ENCODE data around the gene PTK6. TPM values are rescaled to one million over a fixed set of nuclear protein-coding genes. Genes with fewer than 3 reads are reported as not detected.
"Not testable (repeated sequence)": the region's sequence is repeated elsewhere in the genome, so short reads cannot be mapped to it uniquely, and the experiment has no call there.

Gene PTK6
- total and polyA plus RNA-seq, 2 donors (not counting 1 experiment from before 2014, with no cell fraction given) = 0.86 to 2.3 TPM

- ATAC-seq (ENCODE audit: low read depth); H3K27ac ChIP-seq (ENCODE audit: low read length in 2 of 2); H3K27ac Mint-ChIP-seq; H3K9me3 Mint-ChIP-seq (ENCODE audit: insufficient read depth); CTCF ChIA-PET; POLR2A ChIA-PET; DNase-seq; H3K4me2 ChIP-seq (replicated peaks; ENCODE audit: low read depth, low read length, poor library complexity, severe bottlenecking); intact Hi-C loops (cut with micrococcal nuclease); H2AFZ ChIP-seq (ENCODE audit: insufficient read depth, low read depth, low read length, poor library complexity, severe bottlenecking); H3K9ac ChIP-seq (ENCODE audit: low read length); H3K79me2 ChIP-seq (ENCODE audit: control insufficient read depth, insufficient read depth, low read length); H3K9me3 ChIP-seq (ENCODE audit: control extremely low read depth in 1 of 3, control insufficient read depth in 2 of 3, insufficient read depth in 1 of 3, low read length in 2 of 3); H3K4me3 ChIP-seq (ENCODE audit: control extremely low read depth in 1 of 5, extremely low read depth in 1 of 5, insufficient read depth in 1 of 5, low read depth in 2 of 5, low read length in 4 of 5); H3K4me3 Mint-ChIP-seq; H3K27me3 ChIP-seq (replicated peaks in 1 of 4; ENCODE audit: control extremely low read depth in 1 of 4, control insufficient read depth in 3 of 4, insufficient read depth in 4 of 4, low read length in 3 of 4); H3K27me3 Mint-ChIP-seq: not testable (repeated sequence)
- WGBS (ENCODE audit: insufficient coverage) = 97% methylated on average over 30 of the region's 31 CpGs
- H3K4me1 Mint-ChIP-seq = peaks cover 12% of the 10 kb centered on the region
- Histone ChIP-seq H4K20me1 (ENCODE audit: control insufficient read depth, insufficient read depth, low read length, poor library complexity, severe bottlenecking) (peaks cover 56% of the 10 kb centered on the region), H3K36me3 (replicated peaks in 1 of 2; ENCODE audit: control extremely low read depth in 1 of 2, control insufficient read depth in 1 of 2, extremely low read depth in 1 of 2, insufficient read depth in 2 of 2, low read length in 1 of 2) (peaks cover 0 to 47% of the 10 kb centered on the region in 2 experiments), H3K4me1 (ENCODE audit: control insufficient read depth in 2 of 2, insufficient read depth in 2 of 2, low read length in 2 of 2) (peaks cover 9 to 16% of the 10 kb centered on the region in 2 donors)
Measured at GRCh38 chr20:63559485-63560332, 22.5 kb upstream of the PTK6 start.

- 98% methylated on average over 12 of the region's 14 CpGs for WGBS (ENCODE audit: insufficient coverage)
- Histone ChIP-seq H3K4me2 (replicated peaks; ENCODE audit: low read depth, low read length, poor library complexity, severe bottlenecking) (no peak overlapping the region), H3K9me3 (ENCODE audit: control extremely low read depth in 1 of 3, control insufficient read depth in 2 of 3, insufficient read depth in 1 of 3, low read length in 2 of 3) (peaks cover 0 to 7% (median 0%) of the 10 kb centered on the region in 3 donors), H3K4me3 (ENCODE audit: control extremely low read depth in 1 of 5, extremely low read depth in 1 of 5, insufficient read depth in 1 of 5, low read depth in 2 of 5, low read length in 4 of 5) (no peak overlapping the region), H2AFZ (ENCODE audit: insufficient read depth, low read depth, low read length, poor library complexity, severe bottlenecking) (no peak overlapping the region), H3K4me1 (ENCODE audit: control insufficient read depth in 2 of 2, insufficient read depth in 2 of 2, low read length in 2 of 2) (peaks cover 15 to 24% of the 10 kb centered on the region in 2 donors), H3K27ac (ENCODE audit: low read length in 2 of 2) (no peak overlapping the region), H3K79me2 (ENCODE audit: control insufficient read depth, insufficient read depth, low read length) (no peaks in the 10 kb centered on the region), H3K9ac (ENCODE audit: low read length) (no peak overlapping the region), H4K20me1 (ENCODE audit: control insufficient read depth, insufficient read depth, low read length, poor library complexity, severe bottlenecking) (peaks cover 49% of the 10 kb centered on the region), H3K36me3 (replicated peaks in 1 of 2; ENCODE audit: control extremely low read depth in 1 of 2, control insufficient read depth in 1 of 2, extremely low read depth in 1 of 2, insufficient read depth in 2 of 2, low read length in 1 of 2) (peaks cover 0 to 42% of the 10 kb centered on the region in 2 experiments), H3K27me3 (replicated peaks in 1 of 4; ENCODE audit: control extremely low read depth in 1 of 4, control insufficient read depth in 3 of 4, insufficient read depth in 4 of 4, low read length in 3 of 4) (no peaks in the 10 kb centered on the region)
- no peak for ATAC-seq (ENCODE audit: low read depth)
- DNase-seq = no peak
- ChIA-PET CTCF (no interaction called here), POLR2A (no interaction called here)
- intact Hi-C loops (cut with micrococcal nuclease) = no loop called here
- Mint-ChIP-seq H3K4me3 (no peak overlapping the region), H3K27ac (no peak overlapping the region), H3K27me3 (no peaks in the 10 kb centered on the region), H3K4me1 (peaks cover 20% of the 10 kb centered on the region), H3K9me3 (ENCODE audit: insufficient read depth) (no peaks in the 10 kb centered on the region)
- TF ChIP-seq CTCF (IDR thresholded peaks at IDR 0.05) (no peak), EZH2 (IDR thresholded peaks at IDR 0.05; ENCODE audit: borderline replicate concordance, insufficient read depth, low read depth, low read length, poor library complexity, severe bottlenecking) (no peak)
Measured at GRCh38 chr20:63558804-63559484, 21.8 kb upstream of the PTK6 start.
